SK-N-MC (cell line): Measurements from ENCODE around the gene AARSD1.

Experiments
- DNase-seq: peaks from one replicate; pipeline ENCODE4 v3.0.0-alpha.2; 2011; ENCODE audit warnings: low read depth, low spot score
- H3K27ac ChIP-seq: fragments of 200-600 bp; sonication (generic); 2 replicates; pipeline ENCODE4 v1.5.1; 2016; ENCODE audit warnings: mixed run types
- H3K36me3 ChIP-seq: fragments of 200-600 bp; sonication (generic); 2 replicates; pipeline ENCODE4 v1.6.1; 2017; ENCODE audit warnings: antibody characterized with exemption, low read length, mixed read lengths; ENCODE audit not compliant: insufficient read depth
- H3K4me3 ChIP-seq: fragments of 200-600 bp; sonication (generic); 2 replicates; pipeline ENCODE4 v1.5.1; 2016
- H3K9ac ChIP-seq: fragments of 200-600 bp; sonication (generic); 2 replicates; pipeline ENCODE4 v1.8.0; 2017; ENCODE audit warnings: mixed run types, mixed read lengths; ENCODE audit not compliant: insufficient read length
- H3K9me3 ChIP-seq: fragments of 200-600 bp; sonication (generic); 2 replicates; pipeline ENCODE4 v1.6.1; 2017; ENCODE audit warnings: low read depth, mild to moderate bottlenecking, antibody characterized with exemption, low read length, moderate library complexity, mixed read lengths
- EZH2 ChIP-seq: fragments of 200-600 bp; sonication (generic); IDR thresholded peaks from one replicate; pipeline ENCODE4 v1.6.1; 2017; ENCODE audit warnings: antibody characterized with exemption
- FOXP2 ChIP-seq: optimal IDR thresholded peaks from 2 replicates; pipeline ENCODE3; 2011; ENCODE audit warnings: mild to moderate bottlenecking, moderate library complexity; ENCODE audit not compliant: insufficient read depth; ENCODE audit errors: extremely low read length, control extremely low read depth
- POLR2AphosphoS5 ChIP-seq: IDR thresholded peaks from 2 replicates; pipeline ENCODE4 v1.6.1; 2012; ENCODE audit warnings: mild to moderate bottlenecking, low read depth, low read length, borderline replicate concordance

Gene AARSD1

DNA sequence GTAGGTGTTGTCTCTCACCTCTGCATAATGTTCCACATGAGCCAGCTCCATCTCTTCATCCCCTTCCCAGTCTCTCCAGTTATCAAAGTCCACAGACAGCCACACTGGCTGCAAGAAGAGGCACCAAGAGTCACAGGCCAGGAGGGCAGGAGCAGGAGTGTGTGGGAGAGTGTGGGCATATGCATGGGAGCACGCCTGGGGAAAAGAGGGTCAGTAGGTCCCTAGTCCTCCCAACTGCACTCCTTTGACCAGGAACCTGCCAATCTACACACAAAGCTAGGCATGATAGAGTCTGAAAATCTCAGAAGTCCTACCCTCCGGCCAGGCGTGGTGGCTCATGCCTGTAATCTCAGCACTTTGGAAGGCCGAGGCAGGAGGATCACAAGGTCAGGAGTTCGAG lies 7.3 kb upstream of the AARSD1 start:
- DNase-seq: no peak
- no peak overlapping the region for H3K4me3 ChIP-seq
- H3K9ac ChIP-seq: no peak overlapping the region
- TF ChIP-seq FOXP2: no peak
- TF ChIP-seq EZH2: no peak
- TF ChIP-seq POLR2AphosphoS5: no peak
- no peaks in the 10 kb centered on the region for H3K9me3 ChIP-seq
- H3K27ac ChIP-seq: no peak overlapping the region
- H3K36me3 ChIP-seq: no peaks in the 10 kb centered on the region

DNA sequence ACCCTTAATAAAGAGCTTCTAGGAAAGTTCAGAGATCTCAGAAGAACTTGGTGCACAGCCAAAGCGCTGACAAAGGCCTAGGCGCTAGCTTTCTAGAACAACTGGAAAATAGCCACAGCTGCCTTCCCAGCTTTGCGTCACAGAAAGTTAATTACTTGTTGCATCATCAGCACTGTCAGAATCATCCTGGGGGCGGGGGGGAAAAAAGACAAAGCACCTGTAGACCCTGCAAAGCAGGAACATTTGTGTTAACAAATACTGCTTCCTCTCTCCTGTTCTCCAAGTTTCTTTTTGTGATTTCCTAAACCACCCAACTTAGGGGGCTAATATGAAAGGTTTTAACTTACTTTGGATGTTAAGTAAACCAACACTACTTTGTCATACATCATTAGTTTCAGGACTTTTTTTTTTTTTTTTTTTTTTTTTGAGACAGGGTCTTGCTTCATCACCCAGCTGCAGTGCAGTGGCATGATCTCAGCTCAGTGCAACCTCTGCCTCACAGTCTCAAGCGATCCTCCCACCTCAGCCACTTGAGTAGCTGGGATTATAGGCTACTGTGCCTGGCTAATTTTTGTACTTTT lies 4.8 kb upstream of the AARSD1 start:
- TF ChIP-seq POLR2AphosphoS5 (no peak), EZH2 (no peak), FOXP2 (no peak)
- H3K27ac ChIP-seq: peak overlapping the region; percentile 67

DNA sequence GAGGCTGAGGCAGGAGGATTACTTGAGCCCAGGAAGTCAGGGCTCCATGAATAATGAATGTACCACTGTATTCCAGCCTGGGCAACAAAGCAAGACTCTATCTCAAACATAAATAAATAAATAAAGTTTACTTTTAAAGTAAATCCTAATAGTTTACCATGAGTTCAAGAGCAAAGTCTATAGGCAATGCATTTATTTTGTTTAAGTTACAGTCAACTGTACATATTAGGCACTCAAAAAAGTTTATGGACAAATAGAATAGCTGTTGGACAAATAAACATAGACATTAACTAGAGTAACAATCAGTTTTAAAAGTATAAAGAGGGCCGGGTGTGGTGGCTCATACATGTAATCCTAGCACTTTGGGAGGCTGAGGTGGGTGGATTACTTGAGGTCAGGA lies 3.7 kb upstream of the AARSD1 start:
- no peak for DNase-seq
- TF ChIP-seq POLR2AphosphoS5: no peak
- no peak for TF ChIP-seq FOXP2
- no peak for TF ChIP-seq EZH2

More for the DNA sequence above, 4.8 kb upstream of the AARSD1 start:
- Histone ChIP-seq H3K9ac (peak overlapping the region; percentile 19), H3K9me3 (no peaks in the 10 kb centered on the region), H3K36me3 (no peaks in the 10 kb centered on the region), H3K4me3 (no peak overlapping the region)
- DNase-seq: no peak

DNA sequence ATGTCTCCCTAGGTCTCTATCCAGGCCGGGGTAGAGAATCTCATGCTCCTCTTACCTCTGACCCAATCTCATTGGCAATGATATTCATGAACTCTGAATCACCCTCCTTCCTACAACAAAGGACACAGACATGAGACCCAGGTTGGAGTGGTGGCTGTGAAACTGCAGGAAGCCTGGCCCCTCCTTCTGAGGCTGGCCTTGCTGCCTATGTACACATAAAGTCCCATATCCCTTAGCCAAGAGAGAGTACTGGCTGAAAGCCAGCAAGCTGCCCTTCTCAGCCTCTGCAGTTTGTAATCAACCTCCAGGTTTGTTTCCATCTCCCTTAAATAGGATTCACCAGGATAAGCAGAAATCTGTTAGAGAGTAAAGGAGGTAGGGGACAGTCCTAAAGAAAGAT lies 10.6 kb downstream of the AARSD1 start:
- no peaks in the 10 kb centered on the region for H3K9me3 ChIP-seq
- peaks cover 82% of the 10 kb centered on the region for H3K36me3 ChIP-seq
- no peak for DNase-seq
- no peak overlapping the region for H3K27ac ChIP-seq
- no peak overlapping the region for H3K9ac ChIP-seq
- no peak overlapping the region for H3K4me3 ChIP-seq
- no peak for TF ChIP-seq POLR2AphosphoS5
- no peak for TF ChIP-seq FOXP2
- no peak for TF ChIP-seq EZH2

More for the DNA sequence above, 3.7 kb upstream of the AARSD1 start:
- no peak overlapping the region for H3K4me3 ChIP-seq
- H3K9ac ChIP-seq: no peak overlapping the region
- H3K9me3 ChIP-seq: no peaks in the 10 kb centered on the region
- H3K36me3 ChIP-seq: peaks cover under 1% of the 10 kb centered on the region; the same call in 1 of the 2 replicates
- H3K27ac ChIP-seq: no peak overlapping the region

DNA sequence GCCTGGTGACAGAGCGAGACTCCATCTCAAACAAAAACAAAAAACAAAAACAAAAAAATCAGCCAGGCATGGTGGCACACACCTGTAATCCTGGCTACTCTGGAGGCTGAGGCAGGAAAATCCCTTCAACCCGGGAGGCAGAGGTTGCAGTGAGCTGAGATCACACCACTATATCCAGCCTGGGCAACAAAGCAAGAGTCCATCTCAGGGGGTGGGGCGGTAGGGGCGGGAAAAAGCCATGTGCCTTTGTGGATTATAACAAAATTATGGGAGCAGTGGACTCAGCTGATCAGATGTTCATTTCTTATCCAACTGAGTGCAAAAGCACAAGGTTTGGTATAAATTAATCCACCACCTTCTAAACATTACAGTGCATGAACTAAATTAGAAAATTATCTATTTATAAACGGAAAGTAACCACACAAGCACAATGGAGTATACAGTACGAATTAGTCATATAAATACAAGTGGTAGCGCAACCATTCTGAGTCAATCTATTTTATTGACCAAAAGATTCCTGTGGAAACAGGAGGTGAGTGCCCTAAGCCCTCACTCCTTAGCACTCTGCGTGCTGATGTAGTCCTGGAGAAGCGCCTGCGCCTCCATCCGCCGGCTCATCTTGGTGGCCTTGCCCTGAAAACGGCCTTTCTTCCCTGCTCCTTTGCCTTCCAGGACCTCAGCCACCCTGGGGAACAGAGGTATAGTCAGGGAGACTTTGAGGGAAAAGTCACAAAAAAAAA lies 14.0 kb downstream of the AARSD1 start:
- TF ChIP-seq EZH2 (no peak), FOXP2 (no peak), POLR2AphosphoS5 (no peak)
- no peak overlapping the region for H3K27ac ChIP-seq
- H3K36me3 ChIP-seq: peaks cover 56% of the 10 kb centered on the region
- H3K4me3 ChIP-seq: no peak overlapping the region
- no peak for DNase-seq
- H3K9ac ChIP-seq: no peak overlapping the region
- no peaks in the 10 kb centered on the region for H3K9me3 ChIP-seq

DNA sequence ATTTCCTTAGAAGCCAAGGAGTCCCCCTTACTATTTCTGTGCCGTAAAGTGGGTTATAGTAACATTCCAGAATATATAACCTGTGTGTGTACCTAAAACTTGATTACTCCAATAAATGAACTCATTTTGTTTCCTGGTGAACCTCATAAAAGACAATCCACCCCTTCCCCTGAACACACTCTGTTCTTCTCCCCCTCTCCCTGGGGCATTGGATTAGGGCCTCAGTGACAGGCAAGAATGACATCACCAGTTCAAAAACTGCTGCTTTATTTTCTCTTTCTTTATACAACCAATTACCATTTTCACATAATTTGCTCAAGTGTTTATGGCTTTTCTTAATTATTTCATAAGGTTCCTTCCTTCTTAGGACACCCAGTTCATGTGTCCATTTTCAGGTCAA lies 17.4 kb downstream of the AARSD1 start:
- no peak overlapping the region for H3K9ac ChIP-seq
- no peak overlapping the region for H3K4me3 ChIP-seq
- DNase-seq: no peak
- peaks cover 28% of the 10 kb centered on the region for H3K36me3 ChIP-seq
- no peak for TF ChIP-seq EZH2
- no peak for TF ChIP-seq POLR2AphosphoS5
- no peak for TF ChIP-seq FOXP2
- H3K27ac ChIP-seq: no peak overlapping the region
- no peaks in the 10 kb centered on the region for H3K9me3 ChIP-seq

DNA sequence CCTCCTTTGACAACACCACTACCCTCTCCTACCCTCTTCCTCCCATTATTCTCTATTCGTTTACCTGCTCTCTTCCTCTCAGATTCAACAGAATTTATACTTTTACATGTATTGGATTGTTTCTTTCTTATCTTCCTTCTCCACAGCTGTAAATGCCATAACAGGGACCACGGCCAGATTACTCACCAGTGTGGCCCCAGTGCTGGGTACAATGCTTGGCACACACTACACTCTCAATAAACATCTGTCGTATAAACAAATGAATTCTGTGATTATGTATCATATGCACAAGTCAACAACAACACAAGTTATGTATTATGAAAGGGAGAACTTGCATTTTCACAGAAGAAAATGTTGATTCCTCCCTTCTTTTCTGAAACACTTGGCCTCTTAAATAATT lies 20.0 kb downstream of the AARSD1 start:
- Histone ChIP-seq H3K4me3 (no peak overlapping the region), H3K27ac (no peak overlapping the region), H3K9ac (no peak overlapping the region), H3K36me3 (peaks cover 3% of the 10 kb centered on the region; the same call in 1 of the 2 replicates), H3K9me3 (no peaks in the 10 kb centered on the region)
- no peak for DNase-seq
- TF ChIP-seq POLR2AphosphoS5: no peak
- TF ChIP-seq EZH2: no peak
- no peak for TF ChIP-seq FOXP2

DNA sequence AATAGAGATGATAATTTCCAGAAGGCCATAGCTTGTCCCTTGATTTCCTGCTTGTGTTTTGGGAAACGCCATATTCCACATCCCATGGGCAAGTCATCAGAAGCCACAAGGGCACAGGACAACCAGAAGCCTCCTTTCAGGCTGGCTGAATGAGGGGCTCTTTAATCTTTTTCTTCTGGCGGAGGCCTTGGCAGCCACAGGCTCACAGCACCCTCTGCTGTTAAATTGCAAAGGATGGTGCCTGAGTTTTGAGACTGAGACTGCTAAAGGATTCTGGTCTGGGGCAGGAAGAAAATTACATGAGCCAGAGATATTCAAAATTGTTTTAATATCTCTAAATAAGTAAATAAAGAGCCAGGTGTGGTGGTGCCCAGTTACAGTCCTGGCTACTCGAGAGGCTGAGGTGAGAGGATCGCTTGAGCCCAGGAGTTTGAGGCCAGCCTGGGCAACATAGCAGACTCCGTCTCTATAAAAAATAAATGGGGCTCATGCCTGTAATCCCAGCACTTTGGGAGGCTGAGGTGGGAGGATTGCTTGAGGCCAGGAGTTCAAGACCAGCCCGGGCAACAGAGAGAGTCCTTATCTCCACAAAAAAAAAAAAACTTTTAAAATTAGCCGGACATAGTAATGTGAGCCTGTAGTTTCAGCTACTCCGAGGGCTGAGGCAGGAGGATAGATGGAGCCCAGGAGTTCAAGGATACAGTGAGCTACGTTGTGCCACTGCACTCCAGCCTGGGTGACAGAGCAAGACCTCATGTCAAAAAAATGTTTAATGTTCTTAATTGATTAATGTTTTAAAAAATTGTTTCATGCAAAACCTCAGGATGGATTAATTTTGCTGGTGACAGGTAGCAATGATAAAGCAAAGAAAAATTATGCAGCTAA lies 26.3 kb downstream of the AARSD1 start:
- TF ChIP-seq EZH2 (no peak), FOXP2 (no peak), POLR2AphosphoS5 (no peak)
- H3K9ac ChIP-seq: no peak overlapping the region
- no peak for DNase-seq
- no peak overlapping the region for H3K27ac ChIP-seq
- no peaks in the 10 kb centered on the region for H3K9me3 ChIP-seq
- H3K36me3 ChIP-seq: no peaks in the 10 kb centered on the region
- no peak overlapping the region for H3K4me3 ChIP-seq
